ENCODE results near the gene PLA2G4C. TPM values are rescaled to one million over a fixed set of nuclear protein-coding genes. Genes with fewer than 3 reads are reported as not detected.

The PLA2G4C gene
- total RNA-seq, 1 donor, result 4.3 TPM

DNA sequence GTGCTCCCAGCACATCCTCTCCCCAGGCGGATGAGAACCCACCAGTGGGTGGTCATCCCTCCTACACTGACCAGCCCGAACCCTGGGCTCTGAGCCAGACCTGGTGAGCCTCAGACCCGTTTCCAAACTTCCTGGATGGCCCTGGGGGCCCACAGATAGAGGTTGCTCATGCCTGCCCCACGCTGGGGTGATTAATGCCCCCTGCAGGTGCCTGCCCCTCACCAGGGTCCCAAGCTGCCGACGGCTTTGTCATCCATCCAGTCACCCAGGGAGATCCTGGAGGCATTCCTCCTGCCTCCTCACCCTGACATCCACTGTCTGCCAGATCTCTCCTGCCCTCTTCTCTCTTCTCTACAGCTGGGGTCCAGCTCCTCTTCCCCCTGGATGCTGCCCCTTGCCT is 28.4 kb upstream of the PLA2G4C start:
- Histone ChIP-seq H3K79me2 (ENCODE audit: insufficient read depth, low read length) (no peaks in the 10 kb centered on the region), H3K4me3 (ENCODE audit: insufficient read depth, low read length) (no peak overlapping the region), H4K20me1 (ENCODE audit: insufficient read depth, low read length) (no peaks in the 10 kb centered on the region), H3K4me1 (ENCODE audit: insufficient read depth, low read length) (no peaks in the 10 kb centered on the region), H3K9me3 (ENCODE audit: low read depth, low read length) (no peaks in the 10 kb centered on the region), H3K36me3 (ENCODE audit: insufficient read depth, low read length) (no peaks in the 10 kb centered on the region), H3K27me3 (ENCODE audit: insufficient read depth, low read length) (no peaks in the 10 kb centered on the region), H3K4me2 (ENCODE audit: insufficient read depth, low read length) (no peak overlapping the region), H2AFZ (ENCODE audit: low read length) (no peak overlapping the region), H3K27ac (ENCODE audit: low read depth, low read length) (no peak overlapping the region)
- DNase-seq (ENCODE audit: insufficient read length, low spot score, missing footprints), result no peak
- TF ChIP-seq, protein P1, sequence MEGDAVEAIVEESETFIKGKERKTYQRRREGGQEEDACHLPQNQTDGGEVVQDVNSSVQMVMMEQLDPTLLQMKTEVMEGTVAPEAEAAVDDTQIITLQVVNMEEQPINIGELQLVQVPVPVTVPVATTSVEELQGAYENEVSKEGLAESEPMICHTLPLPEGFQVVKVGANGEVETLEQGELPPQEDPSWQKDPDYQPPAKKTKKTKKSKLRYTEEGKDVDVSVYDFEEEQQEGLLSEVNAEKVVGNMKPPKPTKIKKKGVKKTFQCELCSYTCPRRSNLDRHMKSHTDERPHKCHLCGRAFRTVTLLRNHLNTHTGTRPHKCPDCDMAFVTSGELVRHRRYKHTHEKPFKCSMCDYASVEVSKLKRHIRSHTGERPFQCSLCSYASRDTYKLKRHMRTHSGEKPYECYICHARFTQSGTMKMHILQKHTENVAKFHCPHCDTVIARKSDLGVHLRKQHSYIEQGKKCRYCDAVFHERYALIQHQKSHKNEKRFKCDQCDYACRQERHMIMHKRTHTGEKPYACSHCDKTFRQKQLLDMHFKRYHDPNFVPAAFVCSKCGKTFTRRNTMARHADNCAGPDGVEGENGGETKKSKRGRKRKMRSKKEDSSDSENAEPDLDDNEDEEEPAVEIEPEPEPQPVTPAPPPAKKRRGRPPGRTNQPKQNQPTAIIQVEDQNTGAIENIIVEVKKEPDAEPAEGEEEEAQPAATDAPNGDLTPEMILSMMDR (IDR thresholded peaks at IDR 0.05; ENCODE audit: extremely low read depth, low read depth, low read length), result no peak

DNA sequence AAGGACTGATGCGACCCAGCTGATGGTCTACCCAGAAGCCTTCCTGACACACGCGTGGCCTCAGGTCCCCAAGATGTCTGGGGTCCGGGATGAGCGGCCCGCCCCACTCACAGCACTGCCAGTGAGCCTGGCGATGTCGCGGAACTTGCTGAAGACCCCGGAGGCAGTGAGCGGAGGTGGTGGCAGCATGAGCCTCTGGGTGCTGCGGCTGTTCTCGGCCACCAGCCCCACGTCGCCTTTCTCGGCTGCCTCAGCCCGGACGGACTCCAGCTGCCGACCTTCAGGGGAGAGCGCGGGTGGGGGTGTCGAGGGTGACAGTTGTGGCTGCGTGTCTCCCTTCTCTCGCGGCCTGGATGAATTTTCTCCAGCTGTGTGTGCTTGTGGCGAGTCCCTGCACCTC is 26.8 kb upstream of the PLA2G4C start:
- Histone ChIP-seq H3K4me2 (ENCODE audit: insufficient read depth, low read length) (no peak overlapping the region), H3K9me3 (ENCODE audit: low read depth, low read length) (no peaks in the 10 kb centered on the region), H3K79me2 (ENCODE audit: insufficient read depth, low read length) (no peaks in the 10 kb centered on the region), H3K27ac (ENCODE audit: low read depth, low read length) (no peak overlapping the region), H3K27me3 (ENCODE audit: insufficient read depth, low read length) (no peaks in the 10 kb centered on the region), H3K4me3 (ENCODE audit: insufficient read depth, low read length) (no peak overlapping the region), H2AFZ (ENCODE audit: low read length) (no peak overlapping the region), H4K20me1 (ENCODE audit: insufficient read depth, low read length) (no peaks in the 10 kb centered on the region), H3K4me1 (ENCODE audit: insufficient read depth, low read length) (no peaks in the 10 kb centered on the region), H3K36me3 (ENCODE audit: insufficient read depth, low read length) (no peaks in the 10 kb centered on the region)
- no peak for DNase-seq (ENCODE audit: insufficient read length, low spot score, missing footprints)
- TF ChIP-seq, protein P1 (IDR thresholded peaks at IDR 0.05; ENCODE audit: extremely low read depth, low read depth, low read length), result no peak

DNA sequence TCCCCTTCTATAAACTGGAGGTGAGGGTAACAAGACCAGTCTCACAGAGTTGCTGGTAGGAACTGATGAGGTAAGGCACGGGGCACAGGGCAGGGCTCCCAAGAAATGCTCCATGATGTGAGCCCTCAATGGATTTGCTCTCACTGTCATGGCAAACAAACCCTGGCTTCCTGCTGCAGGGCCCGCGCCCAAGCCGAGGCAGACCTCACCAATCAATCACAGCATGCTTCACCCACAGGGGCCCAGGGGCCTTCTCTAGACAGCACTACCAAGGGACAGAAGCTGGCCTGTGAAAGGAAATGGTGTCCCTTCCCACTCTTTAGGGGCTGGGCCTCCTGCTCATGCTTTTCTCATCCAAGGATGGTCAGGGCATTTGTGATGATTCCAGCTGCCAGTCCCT is 25.9 kb upstream of the PLA2G4C start:
- Histone ChIP-seq H3K4me3 (ENCODE audit: insufficient read depth, low read length) (no peak overlapping the region), H3K9me3 (ENCODE audit: low read depth, low read length) (no peaks in the 10 kb centered on the region), H4K20me1 (ENCODE audit: insufficient read depth, low read length) (no peaks in the 10 kb centered on the region), H2AFZ (ENCODE audit: low read length) (no peak overlapping the region), H3K4me1 (ENCODE audit: insufficient read depth, low read length) (no peaks in the 10 kb centered on the region), H3K4me2 (ENCODE audit: insufficient read depth, low read length) (no peak overlapping the region), H3K79me2 (ENCODE audit: insufficient read depth, low read length) (no peaks in the 10 kb centered on the region), H3K36me3 (ENCODE audit: insufficient read depth, low read length) (no peaks in the 10 kb centered on the region), H3K27me3 (ENCODE audit: insufficient read depth, low read length) (no peaks in the 10 kb centered on the region), H3K27ac (ENCODE audit: low read depth, low read length) (no peak overlapping the region)
- TF ChIP-seq, protein P1 (IDR thresholded peaks at IDR 0.05; ENCODE audit: extremely low read depth, low read depth, low read length), result no peak
- DNase-seq (ENCODE audit: insufficient read length, low spot score, missing footprints), result no peak

DNA sequence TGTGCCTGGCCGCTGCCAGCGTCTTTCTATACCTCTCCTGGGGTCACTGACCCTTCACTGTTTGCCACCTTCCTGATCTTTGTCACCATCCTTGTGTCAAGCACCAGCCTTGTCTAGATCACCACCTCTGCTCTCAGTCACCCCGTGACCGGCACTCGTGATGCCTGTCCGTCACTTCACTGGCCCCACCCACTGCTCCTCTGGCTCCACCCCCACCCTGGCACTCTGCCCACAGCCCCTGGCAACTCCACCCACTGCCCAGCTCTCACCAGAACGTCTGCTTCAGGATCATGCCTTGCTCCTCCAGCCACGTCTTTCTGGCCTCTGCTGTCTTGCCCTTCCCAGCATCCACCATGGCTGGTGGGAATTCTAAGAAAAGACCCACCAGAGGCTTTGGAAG is 24.8 kb upstream of the PLA2G4C start:
- Histone ChIP-seq H3K27ac (ENCODE audit: low read depth, low read length) (no peak overlapping the region), H3K9me3 (ENCODE audit: low read depth, low read length) (no peaks in the 10 kb centered on the region), H3K79me2 (ENCODE audit: insufficient read depth, low read length) (no peaks in the 10 kb centered on the region), H3K4me1 (ENCODE audit: insufficient read depth, low read length) (no peaks in the 10 kb centered on the region), H3K4me3 (ENCODE audit: insufficient read depth, low read length) (no peak overlapping the region), H4K20me1 (ENCODE audit: insufficient read depth, low read length) (no peaks in the 10 kb centered on the region), H3K27me3 (ENCODE audit: insufficient read depth, low read length) (no peaks in the 10 kb centered on the region), H3K36me3 (ENCODE audit: insufficient read depth, low read length) (no peaks in the 10 kb centered on the region), H2AFZ (ENCODE audit: low read length) (no peak overlapping the region), H3K4me2 (ENCODE audit: insufficient read depth, low read length) (no peak overlapping the region)
- no peak for DNase-seq (ENCODE audit: insufficient read length, low spot score, missing footprints)
- TF ChIP-seq, protein P1 (IDR thresholded peaks at IDR 0.05; ENCODE audit: extremely low read depth, low read depth, low read length), result no peak

Data from osteoblast (primary cell).